ENCODE measurements around the gene KLF3. TPM values are rescaled to one million over a fixed set of nuclear protein-coding genes. Genes with fewer than 3 reads are reported as not detected.

Gene KLF3
- total RNA-seq, 1 experiment from 2014 or later = 8.9 TPM

DNA sequence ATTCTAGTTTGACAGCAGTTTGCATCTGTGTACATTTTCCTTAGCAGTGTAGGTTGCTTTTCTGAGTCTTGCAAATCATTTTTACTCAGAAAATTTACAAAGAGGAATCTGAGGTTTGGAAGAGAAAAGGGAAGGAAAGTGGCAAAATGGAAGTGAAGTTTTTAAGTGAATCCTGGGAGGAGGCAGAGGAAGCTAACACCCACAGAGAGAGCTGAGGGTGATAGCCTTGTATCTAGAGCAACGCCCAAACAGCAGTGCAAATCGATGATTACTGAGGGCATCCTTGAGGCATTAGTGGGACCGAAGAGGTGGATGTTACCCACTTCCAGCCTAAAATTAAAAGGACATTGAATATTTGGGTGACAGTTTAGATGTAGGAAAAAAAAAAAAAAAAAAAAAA is 31.8 kb downstream of the KLF3 start:
- DNase-seq (ENCODE audit: low spot score) = no peak

DNA sequence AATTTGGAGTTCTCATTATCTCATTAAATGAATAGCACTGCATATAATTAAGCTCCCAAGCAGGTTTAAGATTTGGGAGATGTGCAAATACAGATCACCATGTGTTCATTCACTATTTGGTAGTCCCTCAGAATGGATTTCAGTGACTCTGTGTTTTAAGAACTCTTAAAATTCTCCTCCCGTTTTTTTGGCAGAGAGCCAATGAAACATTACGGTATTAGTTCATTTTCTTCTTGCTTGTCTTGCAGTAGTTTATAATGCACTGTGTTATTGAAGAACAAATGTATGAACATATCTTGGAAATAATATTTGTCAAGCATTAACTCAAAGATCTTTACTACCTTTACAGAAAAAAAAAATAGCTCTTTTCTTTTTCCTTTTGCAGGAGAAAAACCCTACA is 32.7 kb downstream of the KLF3 start:
- DNase-seq (ENCODE audit: low spot score) = no peak

DNA sequence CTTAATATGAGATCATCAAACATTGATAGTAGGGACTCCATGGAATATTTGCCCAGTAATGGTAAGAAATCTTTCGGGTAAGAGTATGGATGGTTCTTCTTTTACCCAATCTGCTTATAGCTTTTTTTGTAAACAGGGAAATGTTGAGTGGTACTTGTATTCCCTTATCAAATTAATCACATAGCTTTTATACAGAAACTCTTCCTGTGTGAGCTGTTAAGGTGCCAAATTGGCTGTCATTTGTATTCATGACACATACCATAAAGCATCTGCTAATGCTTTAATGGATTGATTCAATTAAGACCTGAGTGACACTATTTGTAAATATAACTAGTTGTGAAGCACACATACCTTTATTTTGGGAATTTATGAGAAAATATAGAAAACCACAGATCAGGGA is 34.2 kb downstream of the KLF3 start:
- no peak for DNase-seq (ENCODE audit: low spot score)

DNA sequence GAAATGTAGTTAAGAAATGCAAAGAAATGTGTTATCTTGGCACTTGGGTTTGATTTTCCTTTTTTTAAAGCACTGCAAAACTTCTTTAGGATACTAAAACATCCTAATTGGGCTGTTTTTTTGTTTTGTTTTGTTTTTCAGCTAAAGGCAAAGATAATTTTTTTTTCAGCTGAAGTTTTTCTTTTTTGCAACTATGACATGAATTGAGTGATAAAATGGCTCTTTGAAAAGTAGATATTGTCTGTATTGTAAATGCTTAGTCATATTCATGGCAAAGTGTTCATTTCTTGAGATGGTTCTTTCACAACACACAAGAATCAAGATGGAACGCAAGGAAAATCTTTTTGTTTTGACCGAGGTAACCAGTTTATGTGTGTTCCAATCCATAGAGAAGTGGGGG is 35.1 kb downstream of the KLF3 start:
- no peak for DNase-seq (ENCODE audit: low spot score)

DNA sequence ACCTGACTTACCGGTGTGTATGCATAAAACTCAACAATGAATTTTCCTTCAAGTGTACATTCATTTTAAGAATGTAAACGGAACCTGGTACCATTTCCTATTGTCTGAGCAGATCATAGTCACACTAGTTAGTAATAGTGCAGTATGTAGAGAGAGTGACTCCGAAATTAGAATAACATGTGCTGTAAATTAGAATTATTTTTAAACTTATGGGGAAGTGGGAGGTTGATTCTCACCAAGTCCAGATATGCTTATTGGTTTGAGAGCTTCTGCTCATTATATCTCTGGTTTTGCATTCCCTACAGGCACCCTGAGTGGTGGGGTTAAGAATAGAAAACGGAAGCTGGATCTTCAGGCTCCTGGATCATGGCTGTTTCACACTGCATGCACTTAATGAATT is 39.6 kb downstream of the KLF3 start:
- no peak for DNase-seq (ENCODE audit: low spot score)

DNA sequence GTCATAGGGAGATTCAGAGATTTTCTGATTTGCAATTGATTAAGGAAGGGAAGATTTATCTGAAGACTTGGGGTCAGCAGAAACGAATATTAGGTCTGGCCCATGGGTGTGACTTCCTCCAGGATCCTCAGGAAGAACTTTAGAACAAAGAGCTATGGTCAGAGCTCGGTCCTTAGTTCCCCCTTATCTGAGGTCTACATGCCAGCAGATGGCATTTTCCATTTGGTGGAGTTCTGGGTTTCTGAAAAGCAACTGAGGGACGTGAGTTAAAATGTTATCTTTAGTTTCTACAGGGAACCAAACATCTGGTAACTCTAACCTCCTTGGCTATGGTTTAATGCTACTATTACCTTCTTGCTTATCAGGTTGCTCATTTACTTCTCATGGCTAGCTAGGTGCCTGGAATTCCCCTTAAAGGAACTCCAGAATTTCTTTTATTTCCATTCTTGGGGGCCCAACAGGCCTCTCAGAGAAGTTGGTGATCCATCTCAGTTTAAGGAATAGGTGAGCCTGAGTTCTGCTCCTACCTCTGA is 40.7 kb downstream of the KLF3 start:
- DNase-seq (ENCODE audit: low spot score) = no peak

DNA sequence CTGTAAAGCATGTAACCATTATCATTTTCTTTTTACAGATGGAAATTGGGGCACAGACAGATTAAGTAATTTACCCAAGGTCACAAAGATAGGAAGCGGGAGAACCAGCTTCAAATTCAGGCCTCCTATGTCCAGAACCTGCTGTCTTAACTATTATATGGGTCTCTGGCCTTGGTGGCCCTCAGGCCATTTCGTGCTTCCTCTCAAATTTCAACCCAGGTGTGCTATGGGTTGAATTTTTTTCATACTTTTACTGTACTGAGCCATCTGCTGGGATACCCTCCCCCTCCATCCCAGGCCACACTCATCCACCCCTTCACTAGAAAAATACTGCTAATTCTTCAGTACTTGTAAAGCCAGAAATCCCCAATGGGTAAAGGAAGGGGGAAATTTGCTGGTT is 42.3 kb downstream of the KLF3 start:
- no peak for DNase-seq (ENCODE audit: low spot score)

DNA sequence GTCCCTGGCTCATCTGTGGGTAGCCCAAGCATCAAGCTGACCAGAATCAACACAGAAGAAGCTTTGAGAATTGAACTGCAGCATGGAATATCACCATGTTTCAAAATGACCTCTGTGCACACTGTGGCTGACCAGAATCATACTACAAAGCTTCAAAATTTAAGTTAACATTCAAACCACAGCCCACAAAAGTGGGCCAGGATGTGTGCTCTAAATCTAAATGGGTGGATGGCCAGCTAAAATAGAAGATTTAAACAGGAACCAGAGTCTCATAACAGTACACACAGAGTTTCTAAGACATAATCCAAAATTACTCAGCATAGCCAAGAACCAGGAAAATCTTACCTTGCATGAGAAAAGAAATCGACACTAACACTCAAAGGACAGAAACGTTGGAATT is 46.1 kb downstream of the KLF3 start:
- DNase-seq (ENCODE audit: low spot score) = no peak

DNA sequence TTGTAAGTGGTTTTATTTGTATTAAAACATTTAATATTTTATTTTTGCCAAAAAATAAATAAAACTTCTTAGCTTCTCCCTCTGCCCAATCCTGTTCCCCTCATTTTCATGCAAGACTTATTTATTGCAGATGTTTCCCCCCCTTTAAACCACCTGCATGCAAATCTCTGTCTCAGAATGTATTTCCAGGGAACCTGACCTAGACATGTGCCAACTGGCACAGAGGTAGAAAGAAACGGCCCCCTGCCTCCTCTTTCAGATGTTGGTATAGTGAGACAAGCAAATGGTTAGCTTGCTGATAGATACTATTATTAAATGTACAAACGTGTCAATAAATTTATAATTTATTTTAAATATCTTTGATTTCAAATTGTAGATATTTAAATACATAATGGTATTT is 47.1 kb downstream of the KLF3 start:
- DNase-seq (ENCODE audit: low spot score) = no peak

DNA sequence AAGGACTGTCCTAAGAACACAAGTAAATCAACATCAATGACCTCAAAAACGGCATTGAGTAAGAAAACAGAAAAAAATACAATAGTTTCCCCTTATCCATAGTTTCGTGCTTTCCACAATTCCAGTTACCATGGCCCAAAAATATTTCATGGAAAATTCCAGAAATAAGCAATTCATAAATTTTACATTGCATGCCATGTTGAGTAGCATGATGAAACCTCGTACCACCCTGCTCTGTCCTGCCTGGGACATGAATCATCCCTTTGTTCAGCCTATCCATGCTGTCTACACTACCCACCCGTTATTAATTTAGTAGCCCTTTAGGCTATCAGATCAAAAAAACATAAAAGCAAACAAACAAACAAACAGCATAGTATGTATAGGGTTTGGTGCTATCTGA is 51.1 kb downstream of the KLF3 start:
- DNase-seq (ENCODE audit: low spot score) = no peak

DNA sequence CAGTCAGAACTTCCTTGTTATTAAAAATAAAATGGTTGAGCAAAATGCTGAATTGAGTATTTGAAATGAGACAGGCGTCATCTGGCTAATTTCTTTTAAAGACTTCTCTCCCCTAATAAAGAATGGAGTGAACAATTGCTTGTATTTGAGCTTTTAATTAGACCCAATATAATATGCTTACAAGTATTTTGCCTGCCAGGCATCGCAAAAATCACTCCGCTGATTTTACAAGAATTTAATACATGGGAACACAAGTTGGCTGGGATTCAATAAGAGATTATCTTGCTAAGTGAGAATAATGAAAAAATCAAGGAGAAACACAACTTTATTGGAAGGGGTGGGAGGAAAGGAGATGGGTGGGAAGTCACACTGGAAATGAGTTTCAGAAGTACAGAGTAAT is 52.3 kb downstream of the KLF3 start:
- DNase-seq (ENCODE audit: low spot score) = no peak

DNA sequence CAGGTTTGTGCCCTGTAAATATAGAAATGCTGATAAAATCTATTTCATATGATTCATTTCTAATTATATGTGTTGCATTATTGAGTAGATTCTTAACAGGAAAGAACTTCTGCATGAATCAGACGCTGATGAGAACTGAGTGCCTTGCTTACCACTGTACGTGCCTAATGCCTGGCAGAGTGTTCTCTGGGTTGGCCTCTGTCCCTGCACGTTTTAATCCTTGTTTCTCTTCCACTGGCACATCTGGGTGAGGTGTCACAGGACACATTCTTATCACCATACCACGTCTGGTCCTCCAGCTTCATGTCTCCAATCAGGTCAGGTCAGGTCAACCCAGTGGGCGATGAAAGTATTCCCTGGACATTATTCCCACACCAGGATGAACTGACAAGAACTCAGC is 53.6 kb downstream of the KLF3 start:
- DNase-seq (ENCODE audit: low spot score) = no peak

DNA sequence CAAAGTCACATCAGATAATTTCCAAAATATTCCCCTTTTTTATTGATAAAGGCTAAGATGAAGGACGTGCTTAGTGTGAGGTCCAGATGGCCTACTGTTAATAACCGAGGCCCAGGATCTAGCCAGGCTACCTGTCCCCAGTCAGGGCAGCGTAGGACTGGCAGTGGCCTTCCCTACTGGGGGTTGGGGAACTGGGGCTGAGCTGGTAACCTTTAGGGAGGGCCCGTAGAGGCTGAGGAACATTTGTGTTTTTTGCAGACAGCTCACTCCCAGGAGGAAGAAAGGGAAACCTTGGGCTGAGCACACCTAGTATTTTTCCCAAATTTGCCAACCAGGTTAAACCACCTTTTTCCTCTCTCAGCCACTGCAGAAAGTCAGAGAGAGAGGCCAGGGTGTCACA is 59.1 kb downstream of the KLF3 start:
- DNase-seq (ENCODE audit: low spot score) = no peak

DNA sequence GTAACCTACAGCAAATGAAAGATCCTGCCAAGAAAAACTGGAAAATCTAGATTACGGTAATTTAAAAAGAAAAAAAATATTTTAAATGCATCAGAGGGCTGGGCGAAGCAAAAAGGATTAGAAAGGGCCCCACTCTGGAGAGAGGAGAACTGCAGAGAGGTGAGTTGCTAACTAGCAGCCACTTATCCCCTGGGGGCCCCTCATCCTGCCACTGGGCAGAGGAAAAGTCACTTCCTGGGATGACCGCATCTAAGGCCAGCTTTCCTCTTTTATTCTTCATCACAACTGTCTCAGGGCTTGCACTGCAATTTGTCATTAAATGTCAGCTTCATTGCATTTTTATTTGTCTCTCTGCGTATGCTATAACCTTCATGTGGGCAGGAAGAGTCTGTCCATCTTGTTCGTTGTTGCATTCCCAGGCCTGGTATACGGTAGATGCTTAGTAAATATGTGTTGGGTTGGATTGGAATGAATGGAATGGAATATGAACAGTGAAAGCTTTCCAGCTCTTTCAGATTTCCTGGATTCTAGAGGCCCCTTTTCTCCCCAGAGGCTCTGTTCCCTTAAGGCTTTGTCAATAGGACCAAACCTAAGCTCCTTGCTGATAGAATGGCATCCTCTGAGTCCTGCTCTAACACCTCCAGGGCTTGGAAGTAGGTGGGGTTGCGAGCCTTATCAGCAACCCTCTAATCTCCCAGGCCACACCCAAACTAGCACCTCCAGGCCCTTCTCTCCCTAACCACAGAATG is 59.9 kb downstream of the KLF3 start:
- peak; percentile 51 for DNase-seq (ENCODE audit: low spot score)

DNA sequence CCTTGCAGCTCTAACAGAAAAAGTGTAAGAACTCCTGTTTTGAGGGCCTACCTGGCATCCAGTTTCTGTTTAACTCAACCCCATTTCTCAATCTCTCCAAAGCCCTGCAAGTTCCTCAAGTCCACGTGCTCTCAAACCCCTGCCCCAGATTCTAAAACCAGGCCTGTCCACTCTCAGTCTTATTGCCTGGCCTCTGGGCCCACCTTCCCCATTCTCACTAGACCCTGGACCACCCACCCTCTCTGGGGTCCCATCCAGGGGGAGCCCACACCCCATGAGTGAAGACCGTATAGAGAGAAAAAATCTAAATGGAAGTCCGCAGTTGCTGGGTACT is 60.4 kb downstream of the KLF3 start:
- no peak for DNase-seq (ENCODE audit: low spot score)

DNA sequence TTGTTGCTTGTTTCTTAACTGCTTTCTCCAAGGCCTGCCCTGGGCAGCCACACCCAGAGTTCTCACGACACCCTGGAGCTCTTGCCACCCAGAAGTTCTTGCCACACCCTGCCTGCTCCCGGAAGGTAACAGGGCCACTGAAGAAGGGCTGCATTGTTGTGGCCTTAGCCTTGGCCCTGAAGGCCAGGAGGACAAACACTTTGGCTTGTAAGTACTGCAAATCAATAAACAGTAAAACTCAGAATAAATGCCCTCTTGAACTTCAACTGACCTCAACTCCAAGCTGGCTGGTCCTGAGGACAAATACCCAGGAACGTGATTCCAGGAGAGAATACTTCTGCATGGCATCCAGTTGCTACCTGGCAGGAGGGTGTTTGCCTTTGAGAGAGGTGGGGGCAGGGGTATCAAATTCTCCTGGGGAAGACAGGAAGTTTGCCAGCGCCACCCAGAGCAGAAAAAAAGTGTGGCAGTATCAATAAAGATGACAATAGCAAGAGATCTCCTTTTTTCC is 64.7 kb downstream of the KLF3 start:
- DNase-seq (ENCODE audit: low spot score) = peak; percentile 11

DNA sequence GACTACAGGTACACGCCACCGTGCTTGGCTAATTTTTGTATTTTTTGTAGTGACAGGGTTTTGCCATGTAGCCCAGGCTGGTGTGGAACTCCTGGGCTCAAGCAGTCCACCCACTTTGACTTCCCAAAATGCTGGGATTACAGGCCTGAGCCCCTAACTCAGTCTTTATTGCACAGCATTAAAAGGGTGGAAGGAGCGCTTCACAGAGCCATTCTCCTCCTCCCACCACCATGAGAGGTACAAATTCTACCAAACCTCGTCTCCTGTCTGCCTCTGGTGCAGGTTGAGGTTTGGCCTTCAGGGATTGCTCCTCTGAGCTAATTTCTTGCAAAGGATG is 66.5 kb downstream of the KLF3 start:
- no peak for DNase-seq (ENCODE audit: low spot score)

DNA sequence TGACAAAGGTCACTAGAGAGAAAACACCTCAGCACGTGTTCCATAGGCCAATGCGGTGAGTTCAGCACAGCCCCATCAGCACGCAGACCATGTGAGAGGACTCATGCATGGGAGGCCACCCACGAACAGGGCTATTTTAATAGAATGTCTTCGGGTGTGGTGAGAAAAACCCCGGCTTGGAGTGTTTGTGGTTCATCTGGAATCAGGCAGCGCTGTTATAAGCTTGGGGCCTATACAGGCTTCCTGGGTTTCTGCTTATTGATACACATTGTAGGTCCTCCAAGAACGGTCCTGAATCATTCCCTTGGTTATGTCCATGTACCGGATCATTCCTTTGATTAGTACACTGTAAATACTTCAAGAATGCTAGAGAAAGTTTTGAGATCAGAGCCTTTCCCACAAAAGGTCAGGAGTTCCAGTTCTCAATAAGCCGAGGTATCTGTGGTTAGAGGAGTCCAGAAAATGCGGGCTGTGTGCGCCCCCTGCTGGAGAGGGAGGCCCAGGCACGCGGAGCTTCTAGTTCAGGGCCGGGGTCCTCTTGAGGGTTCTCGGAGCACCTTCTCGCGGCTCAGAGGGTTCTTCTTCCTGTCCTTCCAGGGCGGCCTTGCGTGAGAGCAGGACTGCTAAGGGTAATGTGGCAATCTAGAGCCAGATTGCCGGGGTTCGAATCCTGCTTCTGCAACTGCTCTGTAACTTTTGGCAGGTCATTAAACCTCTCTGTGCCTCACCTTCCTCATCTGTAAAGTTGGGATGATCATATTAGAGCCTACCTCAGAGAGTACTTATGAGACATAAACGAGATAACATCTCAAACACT is 67.0 kb downstream of the KLF3 start:
- DNase-seq (ENCODE audit: low spot score) = peak; percentile 61

DNA sequence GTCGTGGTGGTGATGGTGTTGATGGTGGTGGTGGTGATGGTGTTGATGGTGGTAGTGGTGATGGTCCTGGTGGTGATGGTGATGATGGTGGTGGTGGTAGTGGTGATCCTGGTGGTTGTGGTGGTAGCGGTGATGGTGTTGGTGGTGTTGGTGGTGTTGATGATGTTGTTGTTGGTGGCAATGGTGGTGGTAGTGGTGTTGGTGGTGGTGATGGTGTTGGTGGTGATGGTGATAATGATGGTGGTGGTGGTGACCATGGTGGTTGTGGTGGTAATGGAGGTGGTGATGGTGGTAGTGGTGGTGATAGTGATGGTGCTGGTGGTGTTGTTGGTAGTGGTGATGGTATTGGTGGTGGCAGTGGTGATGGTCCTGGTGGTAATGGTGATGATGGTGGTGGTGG is 69.7 kb downstream of the KLF3 start:
- no peak for DNase-seq (ENCODE audit: low spot score)

DNA sequence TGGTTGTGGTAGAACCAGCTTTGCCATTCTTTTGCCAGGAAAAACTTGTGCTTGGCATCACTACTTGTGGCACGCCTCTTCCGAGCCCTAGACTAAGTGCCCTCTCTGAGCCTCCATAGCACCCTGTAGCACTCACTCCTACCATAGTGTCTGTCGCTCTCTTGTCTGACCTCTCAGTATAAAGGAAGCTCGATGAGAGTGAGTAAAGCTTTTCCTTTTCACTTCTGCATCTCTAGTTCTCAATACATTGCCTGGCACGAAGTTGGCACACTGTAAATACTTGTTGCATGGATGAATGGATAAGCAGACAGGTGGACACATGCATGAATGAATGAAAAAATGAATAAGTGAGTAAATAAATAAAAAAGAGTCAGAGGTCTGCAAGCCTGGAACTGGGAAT is 70.4 kb downstream of the KLF3 start:
- no peak for DNase-seq (ENCODE audit: low spot score)

DNA sequence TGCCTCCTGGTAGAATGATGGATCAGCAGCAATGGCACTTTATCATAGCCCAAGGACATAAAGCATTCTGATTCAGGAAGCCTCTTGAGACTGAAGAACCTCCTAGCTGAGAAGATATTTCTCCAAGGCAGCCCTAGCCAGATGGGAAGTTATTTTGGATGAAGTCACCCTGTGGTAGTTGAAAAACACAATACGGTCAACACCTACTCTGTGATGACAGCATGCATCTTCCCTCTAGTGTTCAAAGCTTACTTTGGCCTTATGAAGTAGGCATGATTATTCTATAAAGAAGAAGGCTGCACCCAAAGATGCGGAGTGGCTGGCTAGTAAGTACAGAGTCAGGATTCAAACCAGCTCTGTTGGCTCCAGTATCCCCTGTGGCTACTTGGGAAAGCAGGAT is 70.9 kb downstream of the KLF3 start:
- no peak for DNase-seq (ENCODE audit: low spot score)

DNA sequence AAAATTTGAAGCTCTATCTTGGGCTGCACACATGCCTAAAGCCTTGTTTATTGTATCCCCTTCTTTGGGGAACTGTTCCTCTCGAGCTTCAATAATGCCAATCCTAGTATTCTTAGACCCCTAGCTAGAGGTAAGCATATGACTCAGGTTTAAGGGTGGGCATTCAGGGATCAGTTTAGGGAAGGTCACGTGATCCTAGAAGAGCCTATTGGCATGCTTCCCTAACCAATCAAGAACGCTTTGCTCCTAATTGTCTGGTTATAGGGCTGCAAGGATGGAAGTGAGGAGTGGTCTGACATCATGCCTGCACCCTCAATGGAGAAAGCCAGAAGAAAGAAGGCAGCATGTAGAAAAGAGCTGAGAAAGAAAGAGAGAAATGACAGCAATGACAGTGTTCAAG is 71.9 kb downstream of the KLF3 start:
- DNase-seq (ENCODE audit: low spot score) = no peak
